ENCODE measurements around the gene OR2AE1.
"Not testable (repeated sequence)": the region's sequence is repeated elsewhere in the genome, so short reads cannot be mapped to it uniquely, and the experiment has no call there.

OR2AE1 gene, protein sequence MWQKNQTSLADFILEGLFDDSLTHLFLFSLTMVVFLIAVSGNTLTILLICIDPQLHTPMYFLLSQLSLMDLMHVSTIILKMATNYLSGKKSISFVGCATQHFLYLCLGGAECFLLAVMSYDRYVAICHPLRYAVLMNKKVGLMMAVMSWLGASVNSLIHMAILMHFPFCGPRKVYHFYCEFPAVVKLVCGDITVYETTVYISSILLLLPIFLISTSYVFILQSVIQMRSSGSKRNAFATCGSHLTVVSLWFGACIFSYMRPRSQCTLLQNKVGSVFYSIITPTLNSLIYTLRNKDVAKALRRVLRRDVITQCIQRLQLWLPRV

DNA sequence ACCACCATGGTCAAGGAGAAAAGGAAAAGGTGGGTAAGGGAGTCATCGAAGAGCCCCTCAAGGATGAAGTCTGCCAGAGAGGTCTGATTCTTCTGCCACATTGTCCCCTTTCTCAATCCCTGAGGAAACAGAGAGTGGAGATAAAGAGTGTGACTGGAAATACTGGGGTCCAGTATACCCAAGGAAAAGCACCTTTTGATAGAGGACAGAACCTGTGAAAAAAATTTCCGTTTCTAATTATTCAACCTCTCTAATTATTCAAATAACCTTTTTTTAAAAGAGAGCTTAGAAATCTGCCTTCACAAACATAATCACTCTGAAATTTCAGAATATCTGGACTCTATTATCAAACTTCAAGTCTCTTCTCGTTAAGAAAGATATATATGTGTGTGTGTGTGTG lies at the start of gene OR2AE1:
OR2AE1 (minus strand) TSS at position 101 of the 400 bp plus-strand sequence; CDS start at position 101, 0 bp downstream.
- no peak for DNase-seq (ENCODE audit: low spot score)

GRCh38 chr7:99926321-99926720 lies 49.5 kb upstream of the OR2AE1 start:
- DNase-seq (ENCODE audit: low spot score), result no peak

- no peak for DNase-seq (ENCODE audit: low spot score)
Observed at GRCh38 chr7:99923200-99923599, 46.4 kb upstream of the OR2AE1 start.

DNA sequence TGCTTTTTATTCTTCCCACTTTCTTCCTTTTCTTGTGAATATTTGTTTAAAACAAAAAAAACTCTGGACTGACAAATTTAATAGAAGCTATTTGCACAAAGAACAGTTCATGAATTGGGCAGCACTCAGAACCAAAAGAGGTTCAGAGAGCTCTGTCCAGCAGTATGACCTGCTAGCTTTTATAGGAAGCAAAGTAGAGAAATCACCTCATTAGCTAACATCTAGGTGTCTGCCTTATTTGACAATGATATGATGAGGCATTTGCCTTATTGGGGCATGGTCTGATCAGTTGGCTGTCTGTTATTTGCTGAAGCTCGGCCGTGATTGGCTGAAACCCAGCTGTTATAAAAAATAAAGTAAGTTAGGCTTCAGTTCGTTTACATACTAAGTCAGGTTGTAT lies 43.3 kb upstream of the OR2AE1 start:
- no peak for DNase-seq (ENCODE audit: low spot score)

GRCh38 chr7:99919814-99920112 lies 42.9 kb upstream of the OR2AE1 start:
- no peak for DNase-seq (ENCODE audit: low spot score)

DNA sequence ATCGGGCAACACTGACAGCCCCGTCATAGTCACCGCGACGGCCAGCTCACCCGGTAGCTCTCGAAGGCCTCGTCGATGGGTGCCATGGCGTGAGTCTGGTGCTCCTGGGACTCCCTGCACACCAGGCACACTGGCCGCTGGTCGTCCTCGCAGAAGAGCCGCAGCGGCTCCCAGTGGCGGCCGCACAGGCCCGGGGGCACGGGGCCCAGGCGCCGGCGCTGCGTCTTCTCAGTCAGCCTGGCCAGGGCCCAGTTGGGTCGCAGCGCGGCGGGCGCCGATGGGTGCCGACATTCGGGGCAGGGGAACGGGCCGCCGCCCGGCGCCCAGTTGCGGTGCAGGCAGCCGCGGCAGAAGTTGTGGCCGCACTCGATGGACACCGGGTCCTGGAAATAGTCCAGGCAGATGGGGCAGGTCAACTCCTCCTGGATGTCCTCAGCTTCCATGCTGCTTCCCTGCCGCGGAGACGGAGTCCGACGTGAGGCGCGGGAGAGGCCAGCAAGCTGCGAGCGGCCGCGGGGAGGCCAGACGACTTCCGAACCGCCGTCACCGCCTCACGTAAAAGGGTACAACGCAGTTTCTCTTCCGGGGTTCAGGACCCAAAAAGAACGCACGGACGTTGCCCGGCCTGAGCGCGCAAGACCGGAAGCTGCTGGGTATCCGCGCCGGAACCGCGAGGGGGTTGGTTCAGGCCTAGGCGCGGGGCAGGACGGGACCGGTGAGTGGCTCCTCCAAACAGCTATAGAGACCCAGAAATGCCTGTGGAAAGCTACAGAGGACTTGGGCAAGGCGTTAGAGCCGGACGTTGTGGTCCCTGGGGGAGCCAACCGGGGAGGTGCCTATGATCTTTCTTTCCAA lies 42.4 kb upstream of the OR2AE1 start, which contains the start of gene TRIM4:
TRIM4 (minus strand) TSS at position 572 of the 855 bp plus-strand sequence; CDS start at position 443, 129 bp downstream.
- DNase-seq (ENCODE audit: low spot score), result peak; percentile 93

DNA sequence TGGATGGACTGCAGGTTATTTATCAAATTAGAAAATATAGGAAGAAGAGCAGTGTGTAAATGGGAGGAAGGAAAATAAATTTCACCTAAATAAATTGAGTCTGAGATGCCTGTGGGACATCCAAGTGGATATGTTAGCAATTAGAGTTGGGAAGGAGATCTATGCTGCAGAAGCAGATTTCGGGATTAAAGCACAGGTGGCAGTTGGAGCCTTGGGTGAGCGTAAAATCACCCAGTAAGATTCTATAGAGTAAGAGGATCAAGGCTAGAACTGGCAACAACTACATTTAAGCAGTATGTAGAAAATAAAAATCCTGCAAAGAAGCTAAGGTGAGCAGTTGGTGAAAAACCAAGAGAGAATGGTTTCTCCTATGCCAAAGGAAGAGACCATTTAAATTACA lies 34.1 kb upstream of the OR2AE1 start:
- no peak for DNase-seq (ENCODE audit: low spot score)

DNA sequence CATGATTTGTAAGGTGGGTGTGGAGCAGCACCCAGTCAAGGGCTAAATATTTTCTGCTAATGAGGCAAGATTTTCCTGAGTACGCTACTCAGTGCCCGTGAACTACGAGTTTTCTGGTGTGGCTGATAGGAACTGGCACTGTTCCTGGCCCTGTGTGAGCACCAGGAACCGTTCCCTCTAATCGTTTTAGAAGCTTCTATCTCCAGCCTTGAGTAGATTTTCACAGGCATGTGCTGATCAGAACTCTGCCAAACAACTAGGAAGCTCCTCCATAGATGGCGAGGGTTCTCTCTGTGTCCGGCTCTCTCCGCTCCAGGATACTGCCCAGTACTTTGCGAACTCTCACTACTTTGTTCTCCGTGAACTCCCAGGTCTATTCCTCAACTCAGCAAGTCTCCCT lies 24.7 kb upstream of the OR2AE1 start:
- DNase-seq (ENCODE audit: low spot score), result no peak

- DNase-seq (ENCODE audit: low spot score), result no peak
Observed at GRCh38 chr7:99899830-99900519, 23.1 kb upstream of the OR2AE1 start.

GRCh38 chr7:99898836-99899235 lies 22.0 kb upstream of the OR2AE1 start:
- no peak for DNase-seq (ENCODE audit: low spot score)

- DNase-seq (ENCODE audit: low spot score), result no peak
Observed at GRCh38 chr7:99898023-99898357, 21.2 kb upstream of the OR2AE1 start.

- DNase-seq (ENCODE audit: low spot score), result no peak
Observed at GRCh38 chr7:99897322-99898022, 20.6 kb upstream of the OR2AE1 start.

DNA sequence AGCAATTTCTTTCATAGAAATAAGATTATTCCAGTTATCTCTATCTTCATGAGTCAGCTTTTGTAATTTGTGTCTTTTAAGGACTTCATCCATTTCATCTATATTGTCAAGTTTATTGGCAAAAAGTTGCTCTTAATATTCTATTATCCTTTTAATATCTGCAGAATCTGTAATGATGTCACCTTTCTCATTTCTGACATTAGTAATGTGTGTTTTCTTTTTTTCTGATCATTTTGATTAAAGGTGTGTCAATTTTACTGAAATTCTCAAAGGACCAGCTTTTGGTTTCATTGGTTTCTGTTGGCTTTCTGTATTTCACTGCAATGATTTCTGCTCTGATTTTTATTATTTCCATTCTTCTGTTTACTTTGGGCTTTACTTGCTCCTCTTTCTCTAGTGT lies 17.9 kb upstream of the OR2AE1 start:
- no peak for DNase-seq (ENCODE audit: low spot score)

GRCh38 chr7:99893280-99893679 lies 16.4 kb upstream of the OR2AE1 start:
- DNase-seq (ENCODE audit: low spot score), result no peak

DNA sequence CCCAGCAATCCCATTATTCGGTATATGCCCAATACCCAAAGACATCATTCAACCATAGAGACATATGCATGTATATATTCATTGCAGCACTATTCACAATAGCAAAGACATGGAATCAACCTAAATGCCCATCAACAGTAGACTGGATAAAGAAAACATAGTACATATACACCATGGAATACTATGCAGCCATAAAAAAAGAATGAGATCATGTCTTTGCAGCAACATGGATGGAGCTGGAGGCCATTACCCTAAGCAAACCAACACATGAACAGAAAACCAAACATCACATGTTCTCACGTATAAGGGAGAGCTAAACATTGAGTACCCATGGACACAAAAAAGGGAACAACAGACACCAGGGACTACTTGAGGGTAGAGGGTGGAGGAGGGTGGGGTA lies 13.5 kb upstream of the OR2AE1 start:
- not testable (repeated sequence) for DNase-seq (ENCODE audit: low spot score)

DNA sequence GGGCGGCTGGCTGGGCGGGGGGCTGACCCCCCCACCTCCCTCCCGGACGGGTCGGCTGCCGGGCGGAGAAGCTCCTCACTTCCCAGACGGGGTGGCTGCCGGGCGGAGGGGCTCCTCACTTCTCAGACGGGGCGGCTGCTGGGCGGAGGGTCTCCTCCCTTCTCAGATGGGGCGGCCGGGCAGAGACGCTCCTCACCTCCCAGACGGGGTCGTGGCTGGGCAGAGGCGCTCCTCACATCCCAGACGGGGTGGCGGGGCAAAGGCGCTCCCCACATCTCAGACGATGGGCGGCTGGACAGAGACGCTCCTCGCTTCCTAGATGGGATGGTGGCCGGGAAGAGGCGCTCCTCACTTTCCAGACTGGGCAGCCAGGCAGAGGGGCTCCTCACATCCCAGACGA lies 11.5 kb upstream of the OR2AE1 start:
- not testable (repeated sequence) for DNase-seq (ENCODE audit: low spot score)

DNA sequence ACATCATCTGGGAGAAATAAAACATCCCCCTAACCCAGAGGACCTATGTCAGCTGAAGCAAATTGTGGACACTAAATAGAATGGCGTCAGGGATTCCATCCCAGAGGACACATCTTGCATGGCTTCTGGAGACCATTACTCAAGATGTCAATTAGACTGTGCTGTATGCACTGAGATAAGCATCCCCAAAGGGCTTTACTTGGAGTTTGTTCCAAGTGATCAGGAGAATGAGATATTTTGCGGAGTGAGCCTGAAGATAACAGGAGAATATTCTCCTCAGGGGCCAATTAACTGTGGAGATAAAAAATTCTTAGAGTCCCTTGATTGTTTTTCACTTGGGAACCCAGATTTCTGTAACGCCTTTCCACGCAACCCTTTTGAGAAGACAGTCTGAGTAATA lies 4.5 kb upstream of the OR2AE1 start:
- DNase-seq (ENCODE audit: low spot score), result no peak

- no peak for DNase-seq (ENCODE audit: low spot score)
Observed at GRCh38 chr7:99876491-99876890, 342 bp downstream of the OR2AE1 start.

DNA sequence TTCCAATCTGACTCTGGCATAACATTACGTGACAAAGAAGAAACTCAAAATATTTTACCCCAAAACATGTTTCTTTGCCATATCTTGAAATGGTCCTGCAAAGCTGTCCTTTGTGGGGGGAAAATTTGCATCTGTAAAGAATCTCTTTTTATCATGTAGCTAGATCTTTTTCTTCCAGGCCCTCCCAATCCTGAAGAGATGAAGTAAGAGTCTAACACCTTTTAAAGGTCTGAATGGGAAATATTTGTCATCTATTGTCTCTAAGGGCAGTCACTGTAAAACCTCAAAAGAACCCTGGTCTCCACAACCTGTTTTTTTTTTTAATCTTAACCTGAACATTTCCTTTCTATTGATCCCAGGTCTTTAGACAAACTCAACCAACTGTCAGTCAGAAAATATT lies 8.6 kb downstream of the OR2AE1 start:
- DNase-seq (ENCODE audit: low spot score), result no peak

- not testable (repeated sequence) for DNase-seq (ENCODE audit: low spot score)
Observed at GRCh38 chr7:99867477-99867876, 9.4 kb downstream of the OR2AE1 start.

DNA sequence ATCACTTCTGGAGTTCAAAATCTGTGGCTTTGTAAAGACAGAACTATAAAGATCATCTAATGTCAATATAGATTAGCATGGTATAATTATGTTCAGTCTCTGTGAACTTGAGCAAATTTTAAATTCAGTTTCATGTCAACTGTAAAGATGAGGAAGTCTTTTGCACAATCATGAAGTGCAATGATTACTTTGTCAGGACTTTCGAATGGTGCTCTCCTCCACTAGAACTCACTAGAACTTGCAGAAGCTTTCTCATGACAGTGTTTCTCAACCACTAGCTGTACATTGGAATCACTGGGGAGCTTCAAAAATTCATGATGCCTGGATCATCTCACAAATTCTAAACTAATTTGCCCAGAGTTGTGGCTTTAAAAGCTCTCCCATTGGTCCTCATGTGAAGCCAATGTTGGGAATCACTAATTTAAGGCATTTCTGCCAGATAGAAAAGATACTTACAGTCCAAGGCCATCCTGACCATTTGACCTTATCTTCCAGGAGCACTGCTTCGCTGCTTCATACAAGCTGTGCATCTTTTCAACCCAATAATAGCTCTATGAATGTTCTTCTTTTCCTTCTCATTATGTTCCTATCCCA lies 12.9 kb downstream of the OR2AE1 start:
- no peak for DNase-seq (ENCODE audit: low spot score)
